ENCODE data around the gene NLRP8.

GRCh38 chr19:55912916-55913315 is 34.7 kb upstream of the NLRP8 start:
- no peak for TF ChIP-seq CTCF (IDR thresholded peaks at IDR 0.05)
- TF ChIP-seq POLR2A (IDR thresholded peaks at IDR 0.05) = no peak
